Vagina (tissue), 2 donors: Measurements from ENCODE around the gene HMGXB3. TPM values are rescaled to one million over a fixed set of nuclear protein-coding genes. Genes with fewer than 3 reads are reported as not detected.

Experiments
- DNase-seq, 2 donors: peaks; one replicate each; pipeline ENCODE4 v3.0.0-alpha.2; 2017; ENCODE audit errors: extremely low spot score in 2 of 2
- H3K27ac ChIP-seq: fragments of 200-600 bp; sonication (generic); one replicate; pipeline ENCODE4 v1.5.1; 2019
- H3K27me3 ChIP-seq: fragments of 200-600 bp; sonication (generic); one replicate; pipeline ENCODE4 v1.5.1; 2019
- H3K36me3 ChIP-seq, 2 donors: fragments of 200-600 bp; sonication (generic); one replicate each; pipeline ENCODE4 v1.5.1; 2017 to 2019
- H3K4me1 ChIP-seq: fragments of 200-600 bp; sonication (generic); one replicate; pipeline ENCODE4 v1.5.1; 2019
- H3K4me3 ChIP-seq, 2 donors: fragments of 200-600 bp; sonication (generic); 1 replicate in 1 of 2; 2 replicates in 1 of 2; pipeline ENCODE4 v1.5.1; 2016 to 2019
- H3K9me3 ChIP-seq: fragments of 200-600 bp; sonication (generic); one replicate; pipeline ENCODE4 v1.5.1; 2019
- CTCF ChIP-seq, 3 experiments: fragments of 450-650 bp in 2 of 3; fragments of 200-600 bp in 1 of 3; sonication (generic) in 1 of 3; IDR thresholded peaks; one replicate each; pipeline ENCODE4 v1.5.1; 2017 to 2019; ENCODE audit warnings: antibody characterized with exemption in 3 of 3, mild to moderate bottlenecking in 2 of 3, moderate library complexity in 2 of 3
- POLR2A ChIP-seq, 2 donors: fragments of 450-650 bp; IDR thresholded peaks; one replicate each; pipeline ENCODE4 v1.6.1; 2017; ENCODE audit warnings: antibody characterized with exemption in 2 of 2, mild to moderate bottlenecking in 2 of 2, moderate library complexity in 2 of 2
- POLR2AphosphoS5 ChIP-seq, 2 donors: sonication (generic); formaldehyde crosslinking; IDR thresholded peaks; one replicate each; pipeline ENCODE4 v1.9.0; 2017; ENCODE audit warnings: antibody characterized with exemption in 2 of 2, mild to moderate bottlenecking in 2 of 2, low read depth in 1 of 2; ENCODE audit not compliant: insufficient read depth in 1 of 2
- intact Hi-C: fragments of 100-400 bp; cut with DNase I; formaldehyde crosslinking; loops from one replicate; pipeline ENCODE4 v1.15.1; 2023
- total RNA-seq: library from RNA; depleted of rRNA; stranded (reverse); fragments of >200 nt; gene quantifications from one replicate; pipeline ENCODE4 v1.2.3, GENCODE V29; 2016

HMGXB3 gene
- total RNA-seq, 1 donor from 2014 or later = 38.3 TPM

GRCh38 chr5:150036513-150036912 lies 36.0 kb downstream of the HMGXB3 start:
- H3K27ac ChIP-seq = no peak overlapping the region

GRCh38 chr5:150038547-150038946 lies 38.0 kb downstream of the HMGXB3 start:
- H3K27me3 ChIP-seq = no peaks in the 10 kb centered on the region
- no peak overlapping the region for H3K27ac ChIP-seq
- intact Hi-C loops = no loop called here
- no peak overlapping the region for H3K4me3 ChIP-seq
- no peaks in the 10 kb centered on the region for H3K9me3 ChIP-seq
- peaks cover 17% of the 10 kb centered on the region for H3K4me1 ChIP-seq
- no peak for DNase-seq
- TF ChIP-seq CTCF (IDR thresholded peaks at IDR 0.05) (no peak), POLR2AphosphoS5 (IDR thresholded peaks at IDR 0.05; ENCODE audit: insufficient read depth in 1 of 2, low read depth in 1 of 2) (no peak), POLR2A (IDR thresholded peaks at IDR 0.05) (no peak)
- H3K36me3 ChIP-seq = peaks cover 0 to 82% of the 10 kb centered on the region in 2 donors

More at GRCh38 chr5:150036513-150036912, 36.0 kb downstream of the HMGXB3 start:
- H3K9me3 ChIP-seq = no peaks in the 10 kb centered on the region
- DNase-seq = no peak
- H3K4me3 ChIP-seq = no peak overlapping the region
- no peaks in the 10 kb centered on the region for H3K27me3 ChIP-seq
- H3K36me3 ChIP-seq = peaks cover 3 to 81% of the 10 kb centered on the region in 2 donors
- H3K4me1 ChIP-seq = peaks cover 8% of the 10 kb centered on the region
- intact Hi-C loops = no loop called here
- TF ChIP-seq POLR2AphosphoS5 (IDR thresholded peaks at IDR 0.05; ENCODE audit: insufficient read depth in 1 of 2, low read depth in 1 of 2) (no peak), CTCF (IDR thresholded peaks at IDR 0.05) (no peak), POLR2A (IDR thresholded peaks at IDR 0.05) (no peak)

- no peak for DNase-seq
- no peaks in the 10 kb centered on the region for H3K27me3 ChIP-seq
- intact Hi-C loops = no loop called here
- H3K36me3 ChIP-seq = peaks cover 0 to 80% of the 10 kb centered on the region in 2 donors
- TF ChIP-seq CTCF (IDR thresholded peaks at IDR 0.05) = no peak
- TF ChIP-seq POLR2AphosphoS5 (IDR thresholded peaks at IDR 0.05; ENCODE audit: insufficient read depth in 1 of 2, low read depth in 1 of 2) = no peak
- TF ChIP-seq POLR2A (IDR thresholded peaks at IDR 0.05) = no peak
- no peak overlapping the region for H3K27ac ChIP-seq
- no peak overlapping the region for H3K4me3 ChIP-seq
- no peaks in the 10 kb centered on the region for H3K9me3 ChIP-seq
- H3K4me1 ChIP-seq = peaks cover 22% of the 10 kb centered on the region
Observed at GRCh38 chr5:150042459-150042858, 41.9 kb downstream of the HMGXB3 start.

- no peak overlapping the region for H3K4me3 ChIP-seq
- no peaks in the 10 kb centered on the region for H3K9me3 ChIP-seq
- no peaks in the 10 kb centered on the region for H3K27me3 ChIP-seq
- H3K36me3 ChIP-seq = peaks cover 0 to 82% of the 10 kb centered on the region in 2 donors
- TF ChIP-seq CTCF (IDR thresholded peaks at IDR 0.05) (no peak), POLR2A (IDR thresholded peaks at IDR 0.05) (no peak)
- H3K4me1 ChIP-seq = peaks cover 22% of the 10 kb centered on the region
- intact Hi-C loops = no loop called here
- no peak for DNase-seq
- no peak overlapping the region for H3K27ac ChIP-seq
Observed at GRCh38 chr5:150043657-150044328, 43.3 kb downstream of the HMGXB3 start.

- peak in 1 of 2 donors; percentile 56 for DNase-seq
- Histone ChIP-seq H3K36me3 (peaks cover 0 to 82% of the 10 kb centered on the region in 2 donors), H3K4me1 (peaks cover 22% of the 10 kb centered on the region), H3K27ac (no peak overlapping the region), H3K27me3 (no peaks in the 10 kb centered on the region), H3K4me3 (no peak overlapping the region), H3K9me3 (no peaks in the 10 kb centered on the region)
- intact Hi-C loops = no loop called here
- no peak for TF ChIP-seq POLR2A (IDR thresholded peaks at IDR 0.05)
- no peak for TF ChIP-seq POLR2AphosphoS5 (IDR thresholded peaks at IDR 0.05; ENCODE audit: insufficient read depth in 1 of 2, low read depth in 1 of 2)
- TF ChIP-seq CTCF (IDR thresholded peaks at IDR 0.05) = no peak
Observed at GRCh38 chr5:150044329-150044681, 43.8 kb downstream of the HMGXB3 start.
